OCI-LY1 (cell line): ENCODE results near the gene C2orf78.
"Not testable (repeated sequence)": the region's sequence is repeated elsewhere in the genome, so short reads cannot be mapped to it uniquely, and the experiment has no call there.

Source experiments
- H2AFZ ChIP-seq: fragments of 200-600 bp; sonication (generic), shearing (Covaris generic); 2 replicates; pipeline ENCODE4 v1.6.0; 2014; ENCODE audit warnings: antibody characterized with exemption, mild to moderate bottlenecking, low read length
- H3F3A ChIP-seq: fragments of 200-600 bp; sonication (generic), shearing (Covaris generic); 2 replicates; pipeline ENCODE4 v1.6.0; 2014; ENCODE audit warnings: mild to moderate bottlenecking, antibody characterized with exemption, low read length, moderate library complexity; ENCODE audit not compliant: insufficient read depth
- H3K27ac ChIP-seq: fragments of 200-600 bp; sonication (generic); 2 replicates; pipeline ENCODE4 v1.5.1; 2014; ENCODE audit warnings: low read length, mixed run types, mild to moderate bottlenecking, low read depth; ENCODE audit not compliant: poor library complexity, severe bottlenecking
- H3K27me3 ChIP-seq: fragments of 200-600 bp; sonication (generic); 2 replicates; pipeline ENCODE4 v1.6.0; 2014; ENCODE audit warnings: antibody characterized with exemption, mild to moderate bottlenecking, low read length, moderate library complexity; ENCODE audit not compliant: insufficient read depth
- H3K36me3 ChIP-seq: fragments of 200-600 bp; sonication (generic); 2 replicates; pipeline ENCODE4 v1.6.1; 2014; ENCODE audit warnings: mild to moderate bottlenecking, antibody characterized with exemption, low read length, moderate library complexity, mixed read lengths; ENCODE audit not compliant: insufficient read depth
- H3K4me1 ChIP-seq: fragments of 200-600 bp; sonication (generic); 2 replicates; pipeline ENCODE4 v1.5.1; 2014; ENCODE audit warnings: mild to moderate bottlenecking, low read length, moderate library complexity; ENCODE audit not compliant: insufficient read depth, severe bottlenecking
- H3K4me2 ChIP-seq: fragments of 200-600 bp; sonication (generic), shearing (Covaris generic); 2 replicates; pipeline ENCODE4 v1.6.1; 2014; ENCODE audit warnings: low read length
- H3K4me3 ChIP-seq: fragments of 200-600 bp; sonication (generic); 2 replicates; pipeline ENCODE4 v1.5.1; 2014; ENCODE audit warnings: low read length, low read depth, mild to moderate bottlenecking, mixed read lengths; ENCODE audit not compliant: poor library complexity, severe bottlenecking
- H3K79me2 ChIP-seq: fragments of 200-600 bp; shearing (Covaris generic); 2 replicates; pipeline ENCODE4 v1.6.1; 2016; ENCODE audit warnings: mixed run types, low read length, mixed read lengths; ENCODE audit not compliant: insufficient read depth
- H3K9ac ChIP-seq: fragments of 200-600 bp; sonication (generic), shearing (Covaris generic); 2 replicates; pipeline ENCODE4 v1.6.1; 2014; ENCODE audit warnings: mild to moderate bottlenecking, low read length, mixed read lengths
- H3K9me2 ChIP-seq: fragments of 200-600 bp; sonication (generic), shearing (Covaris generic); 2 replicates; pipeline ENCODE4 v1.6.1; 2014; ENCODE audit warnings: low read depth, mild to moderate bottlenecking, low read length, mixed read lengths
- H3K9me3 ChIP-seq: fragments of 200-600 bp; shearing (Covaris generic); 2 replicates; pipeline ENCODE4 v1.6.1; 2014; ENCODE audit warnings: low read length, mixed read lengths
- H4K20me1 ChIP-seq: fragments of 200-600 bp; sonication (generic), shearing (Covaris generic); 2 replicates; pipeline ENCODE4 v1.6.0; 2016; ENCODE audit warnings: mild to moderate bottlenecking, low read length; ENCODE audit not compliant: insufficient read depth
- EZH2 ChIP-seq: fragments of 200-600 bp; sonication (generic), shearing (Covaris generic); IDR thresholded peaks from 2 replicates; pipeline ENCODE4 v1.8.0; 2017; ENCODE audit warnings: borderline replicate concordance, mixed run types, mild to moderate bottlenecking, antibody characterized with exemption, low read length, moderate library complexity, mixed read lengths
- TF ChIP-seq, protein P1 (sequence below): fragments of 200-600 bp; sonication (generic), shearing (Covaris generic); IDR thresholded peaks from 2 replicates; pipeline ENCODE4 v1.5.1; 2017; ENCODE audit warnings: mild to moderate bottlenecking, antibody characterized with exemption, low read length, moderate library complexity, mixed read lengths

The C2orf78 gene

DNA sequence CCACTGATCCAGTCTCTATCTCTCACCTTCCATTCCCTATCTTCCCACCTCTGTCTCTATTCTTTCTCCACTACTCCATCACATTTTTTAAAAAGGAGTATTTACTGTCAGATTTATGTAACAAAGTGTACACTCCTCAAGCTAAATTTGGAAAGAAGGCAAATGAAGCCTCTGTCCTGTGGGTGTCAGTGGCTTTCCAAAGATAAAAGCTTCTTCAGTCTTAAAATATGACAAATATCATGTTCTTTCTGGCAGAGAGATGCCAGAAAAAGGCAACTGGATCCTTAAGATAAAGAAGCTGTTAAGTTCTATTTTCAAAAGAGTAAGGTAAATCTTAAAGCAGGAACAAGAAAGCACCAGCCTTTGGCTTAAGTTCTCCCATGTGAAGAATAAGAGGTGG lies 11.2 kb upstream of the C2orf78 start:
- Histone ChIP-seq H3K27me3 (no peaks in the 10 kb centered on the region), H3K4me1 (no peaks in the 10 kb centered on the region), H3K36me3 (peaks cover 76% of the 10 kb centered on the region), H3K4me2 (no peak overlapping the region), H3K9ac (no peak overlapping the region), H4K20me1 (no peaks in the 10 kb centered on the region), H3K9me3 (no peaks in the 10 kb centered on the region), H3K79me2 (no peaks in the 10 kb centered on the region), H3K27ac (no peak overlapping the region), H3K9me2 (no peaks in the 10 kb centered on the region), H3F3A (no peaks in the 10 kb centered on the region), H3K4me3 (no peak overlapping the region), H2AFZ (no peak overlapping the region)
- TF ChIP-seq EZH2: no peak
- TF ChIP-seq, protein P1, sequence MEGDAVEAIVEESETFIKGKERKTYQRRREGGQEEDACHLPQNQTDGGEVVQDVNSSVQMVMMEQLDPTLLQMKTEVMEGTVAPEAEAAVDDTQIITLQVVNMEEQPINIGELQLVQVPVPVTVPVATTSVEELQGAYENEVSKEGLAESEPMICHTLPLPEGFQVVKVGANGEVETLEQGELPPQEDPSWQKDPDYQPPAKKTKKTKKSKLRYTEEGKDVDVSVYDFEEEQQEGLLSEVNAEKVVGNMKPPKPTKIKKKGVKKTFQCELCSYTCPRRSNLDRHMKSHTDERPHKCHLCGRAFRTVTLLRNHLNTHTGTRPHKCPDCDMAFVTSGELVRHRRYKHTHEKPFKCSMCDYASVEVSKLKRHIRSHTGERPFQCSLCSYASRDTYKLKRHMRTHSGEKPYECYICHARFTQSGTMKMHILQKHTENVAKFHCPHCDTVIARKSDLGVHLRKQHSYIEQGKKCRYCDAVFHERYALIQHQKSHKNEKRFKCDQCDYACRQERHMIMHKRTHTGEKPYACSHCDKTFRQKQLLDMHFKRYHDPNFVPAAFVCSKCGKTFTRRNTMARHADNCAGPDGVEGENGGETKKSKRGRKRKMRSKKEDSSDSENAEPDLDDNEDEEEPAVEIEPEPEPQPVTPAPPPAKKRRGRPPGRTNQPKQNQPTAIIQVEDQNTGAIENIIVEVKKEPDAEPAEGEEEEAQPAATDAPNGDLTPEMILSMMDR: no peak

DNA sequence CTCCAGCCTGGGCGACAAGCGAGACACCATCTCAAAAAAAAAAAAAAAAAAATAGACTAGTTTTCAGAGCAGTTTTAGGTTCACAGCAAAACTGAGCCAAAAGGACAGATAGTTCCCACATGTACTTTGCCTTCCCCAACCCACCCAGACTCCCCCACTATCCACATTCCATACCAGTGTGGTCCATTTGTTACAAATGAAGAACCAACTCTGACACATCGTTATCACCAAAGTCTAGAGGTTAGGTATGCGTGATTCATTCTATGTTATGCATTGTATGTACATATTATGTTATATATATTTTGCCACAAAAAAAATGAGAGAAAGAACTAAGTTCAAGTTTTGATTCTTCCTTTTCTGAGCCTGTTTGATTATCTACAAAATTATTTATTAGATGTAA lies 7.6 kb upstream of the C2orf78 start:
- Histone ChIP-seq H3F3A (no peaks in the 10 kb centered on the region), H3K4me1 (peaks cover 17% of the 10 kb centered on the region), H3K79me2 (peaks cover 16% of the 10 kb centered on the region; the same call in 1 of the 2 replicates), H3K9me2 (no peaks in the 10 kb centered on the region), H2AFZ (no peak overlapping the region), H3K9me3 (no peaks in the 10 kb centered on the region), H3K4me2 (no peak overlapping the region), H3K27ac (no peak overlapping the region), H3K4me3 (no peak overlapping the region), H4K20me1 (no peaks in the 10 kb centered on the region), H3K9ac (no peak overlapping the region), H3K36me3 (peaks cover 47% of the 10 kb centered on the region), H3K27me3 (no peaks in the 10 kb centered on the region)
- TF ChIP-seq EZH2: no peak

DNA sequence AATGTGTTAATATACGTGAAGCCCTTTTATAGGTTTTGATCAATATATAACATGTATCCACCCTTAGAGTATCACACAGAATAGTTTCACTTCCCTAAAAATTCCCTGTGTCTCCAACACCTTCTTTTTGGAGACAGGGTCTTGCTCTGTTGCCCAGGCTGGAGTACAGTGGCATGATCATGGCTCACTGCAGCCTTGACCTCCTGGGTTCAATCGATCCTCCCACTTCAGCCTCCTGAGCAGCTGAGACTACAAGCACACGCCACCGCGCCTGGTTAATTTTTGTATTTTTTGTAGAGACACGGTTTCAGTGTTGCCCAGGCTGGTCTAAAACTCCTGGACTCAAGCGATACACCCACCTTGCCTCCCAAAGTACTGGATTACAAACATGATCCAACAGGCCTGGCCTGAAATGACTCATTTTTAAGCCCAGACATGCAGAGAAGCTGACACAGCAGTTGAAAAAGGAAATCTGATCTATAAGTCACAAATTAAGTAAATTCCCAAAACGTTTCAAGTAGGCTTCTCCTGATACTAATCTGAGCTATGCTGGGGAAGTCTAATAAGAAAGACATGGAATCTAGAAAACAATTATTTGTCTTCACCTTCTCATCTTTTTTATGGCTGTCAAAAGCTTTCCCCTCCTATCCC lies 7.0 kb upstream of the C2orf78 start:
- Histone ChIP-seq H4K20me1 (no peaks in the 10 kb centered on the region), H3K36me3 (peaks cover 46% of the 10 kb centered on the region), H3K9me2 (no peaks in the 10 kb centered on the region), H3K4me1 (peaks cover 17% of the 10 kb centered on the region), H3K9me3 (no peaks in the 10 kb centered on the region), H3F3A (no peaks in the 10 kb centered on the region), H3K9ac (no peak overlapping the region), H3K79me2 (peaks cover 16% of the 10 kb centered on the region; the same call in 1 of the 2 replicates), H3K27ac (no peak overlapping the region), H3K4me2 (no peak overlapping the region), H3K27me3 (no peaks in the 10 kb centered on the region), H2AFZ (no peak overlapping the region), H3K4me3 (no peak overlapping the region)
- TF ChIP-seq, protein P1: no peak
- TF ChIP-seq EZH2: no peak

DNA sequence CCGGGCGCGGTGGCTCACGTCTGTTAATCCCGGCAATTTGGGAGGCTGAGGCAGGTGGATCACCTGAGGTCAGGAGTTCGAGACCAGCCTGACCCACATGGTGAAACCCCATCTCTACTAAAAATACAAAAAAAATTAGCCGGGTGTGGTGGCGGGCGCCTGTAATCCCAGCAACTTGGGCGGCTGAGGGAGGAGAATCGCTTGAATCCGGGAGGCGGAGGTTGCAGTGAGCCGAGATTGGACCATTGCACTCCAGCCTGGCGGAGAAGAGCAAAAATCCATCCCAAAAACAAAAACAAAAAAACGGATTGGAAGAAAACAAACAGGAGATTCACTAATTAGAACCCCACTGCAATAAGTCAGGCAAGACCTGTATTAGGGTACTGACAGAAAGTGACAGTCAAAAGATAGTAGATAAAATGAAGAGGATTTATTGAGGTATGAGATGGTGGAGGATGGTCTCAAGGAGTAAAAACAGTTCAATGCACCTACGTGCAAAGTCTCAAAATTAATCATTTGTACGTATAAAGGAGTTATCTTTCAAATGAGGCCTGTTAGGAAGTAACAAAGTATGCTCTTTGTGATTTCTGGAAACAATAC lies 5.0 kb upstream of the C2orf78 start:
- H3K79me2 ChIP-seq: peaks cover 16% of the 10 kb centered on the region; the same call in 1 of the 2 replicates
- H3K27me3 ChIP-seq, H3K9me2 ChIP-seq, H3K9me3 ChIP-seq, H4K20me1 ChIP-seq, H3K27ac ChIP-seq, H3F3A ChIP-seq: not testable (repeated sequence)
- H3K4me1 ChIP-seq: peaks cover 17% of the 10 kb centered on the region
- H3K36me3 ChIP-seq: peaks cover 27% of the 10 kb centered on the region
- peak overlapping the region; percentile 90 for H3K4me3 ChIP-seq
- H2AFZ ChIP-seq: peak overlapping the region; percentile 68; the same call in 1 of the 2 replicates
- peak overlapping the region; percentile 87 for H3K4me2 ChIP-seq
- peak overlapping the region; percentile 85 for H3K9ac ChIP-seq
